K562 (cell line): ENCODE results near the gene BCL7C. TPM values are rescaled to one million over a fixed set of nuclear protein-coding genes. Genes with fewer than 3 reads are reported as not detected.
A peak's percentile ranks its signal among the peaks of the same experiment; 100 is the strongest.

ENCODE experiments used
- BCL6 ChIP-seq: fragments of 250-450 bp; sonication (Bioruptor Pico); IDR thresholded peaks from 2 replicates; pipeline ENCODE4 v1.4.0; 2020
- BHLHE40 ChIP-seq: IDR thresholded peaks from 2 replicates; pipeline ENCODE4 v1.6.1; 2011; ENCODE audit warnings: low read length, improper control_type of control experiment
- BRF1 ChIP-seq: IDR thresholded peaks from 3 replicates; pipeline ENCODE4 v1.6.1; 2011; ENCODE audit warnings: borderline replicate concordance, mild to moderate bottlenecking; ENCODE audit not compliant: insufficient read length; ENCODE audit errors: extremely low read depth
- E2F6 ChIP-seq, 2 experiments: IDR thresholded peaks; 2 replicates each; pipeline ENCODE4 v1.6.1; 2011; ENCODE audit warnings: borderline replicate concordance in 1 of 2, control low read depth in 1 of 2, low read depth in 1 of 2, low read length in 1 of 2, mild to moderate bottlenecking in 1 of 2, mixed read lengths in 1 of 2, moderate library complexity in 1 of 2; ENCODE audit not compliant: insufficient read depth in 1 of 2, insufficient read length in 1 of 2, poor library complexity in 1 of 2, severe bottlenecking in 1 of 2; ENCODE audit errors: extremely low read depth in 1 of 2
- FOSL1 ChIP-seq: fragments of 200-800 bp; sonication (Bioruptor generic); conservative IDR thresholded peaks from 2 replicates; pipeline ENCODE4 v1.6.1; 2016; ENCODE audit warnings: missing genetic modification characterization, missing compliant biosample characterization
- FOXA3 ChIP-seq, 2 experiments: fragments of 450-650 bp in 1 of 2; sonication (generic) in 1 of 2; formaldehyde crosslinking; IDR thresholded peaks in 1 of 2; conservative IDR thresholded peaks in 1 of 2; 2 replicates each; pipeline versions ENCODE4 v1.4.0 to v1.8.0; 2020 to 2022; ENCODE audit warnings: mild to moderate bottlenecking in 2 of 2, missing genetic modification reagents in 1 of 2
- FUS ChIP-seq: fragments of 200-400 bp; formaldehyde crosslinking; optimal IDR thresholded peaks from 2 replicates; pipeline ENCODE3; 2017; ENCODE audit warnings: low read depth, low read length
- GABPB2 ChIP-seq: fragments of 250-450 bp; sonication (Bioruptor Pico); conservative IDR thresholded peaks from 2 replicates; pipeline ENCODE4 v1.5.1; 2021; ENCODE audit warnings: mild to moderate bottlenecking
- GTF2A2 ChIP-seq: IDR thresholded peaks from 2 replicates; pipeline ENCODE4 v1.6.1; 2016; ENCODE audit warnings: mild to moderate bottlenecking, missing genetic modification characterization, missing compliant biosample characterization
- GTF2B ChIP-seq: IDR thresholded peaks from 2 replicates; pipeline ENCODE4 v1.6.1; 2011; ENCODE audit not compliant: insufficient read length; ENCODE audit errors: extremely low read depth
- HNRNPUL1 ChIP-seq: fragments of 200-400 bp; formaldehyde crosslinking; IDR thresholded peaks from 2 replicates; pipeline ENCODE4 v1.6.1; 2017; ENCODE audit warnings: low read length
- MEF2A ChIP-seq: IDR thresholded peaks from 2 replicates; pipeline ENCODE4 v1.6.1; 2011; ENCODE audit warnings: low read depth, mild to moderate bottlenecking, low read length, moderate library complexity; ENCODE audit not compliant: control insufficient read depth
- MEF2D ChIP-seq: conservative IDR thresholded peaks from 2 replicates; pipeline ENCODE4 v1.6.1; 2016; ENCODE audit warnings: low read depth, missing genetic modification characterization, missing compliant biosample characterization
- MIER1 ChIP-seq: fragments of 450-650 bp; IDR thresholded peaks from 2 replicates; pipeline ENCODE4 v1.6.1; 2016; ENCODE audit warnings: antibody characterized with exemption, mild to moderate bottlenecking, low read depth
- PKNOX1 ChIP-seq: fragments of 450-650 bp; IDR thresholded peaks from 2 replicates; pipeline ENCODE4 v1.6.1; 2016
- SMARCC2 ChIP-seq: fragments of 450-650 bp; IDR thresholded peaks from 2 replicates; pipeline ENCODE4 v1.6.1; 2017; ENCODE audit warnings: antibody characterized with exemption, moderate library complexity, mild to moderate bottlenecking, low read depth
- SNRNP70 ChIP-seq: fragments of 200-400 bp; formaldehyde crosslinking; optimal IDR thresholded peaks from 2 replicates; pipeline ENCODE3; 2017; ENCODE audit warnings: low read depth, low read length
- TAF1 ChIP-seq: IDR thresholded peaks from 2 replicates; pipeline ENCODE4 v1.6.1; 2011; ENCODE audit warnings: mild to moderate bottlenecking, low read length, moderate library complexity; ENCODE audit not compliant: insufficient read depth, control insufficient read depth, severe bottlenecking; ENCODE audit errors: extremely low read depth
- TRIM24 ChIP-seq, 2 experiments: fragments of 450-650 bp; IDR thresholded peaks; 2 replicates each; pipeline ENCODE4 v1.6.1; 2016
- ZBTB9 ChIP-seq: fragments of 450-650 bp; formaldehyde crosslinking; IDR thresholded peaks from 2 replicates; pipeline ENCODE4 v1.4.0; 2020; ENCODE audit warnings: mild to moderate bottlenecking, moderate library complexity
- ZKSCAN8 ChIP-seq: fragments of 200-800 bp; sonication (Bioruptor generic); IDR thresholded peaks from 2 replicates; pipeline ENCODE4 v1.6.1; 2016; ENCODE audit warnings: missing genetic modification characterization, missing compliant biosample characterization
- ZNF444 ChIP-seq: fragments of 250-450 bp; sonication (Bioruptor Pico); IDR thresholded peaks from 2 replicates; pipeline ENCODE4 v1.4.0; 2020; ENCODE audit warnings: mild to moderate bottlenecking, moderate library complexity
- ZNF707 ChIP-seq: fragments of 250-450 bp; sonication (Bioruptor Pico); conservative IDR thresholded peaks from 2 replicates; pipeline ENCODE4 v1.8.0; 2022; ENCODE audit warnings: inconsistent platforms, mild to moderate bottlenecking, moderate library complexity
- ZNF717 ChIP-seq: fragments of 250-450 bp; sonication (Bioruptor Pico); IDR thresholded peaks from 2 replicates; pipeline ENCODE4 v1.5.0; 2021
- ZSCAN29 ChIP-seq: fragments of 450-650 bp; IDR thresholded peaks from 2 replicates; pipeline ENCODE4 v1.6.1; 2017
- polyA plus RNA-seq, 8 experiments: library from polyadenylated mRNA; depleted of rRNA in 4 of 8; stranded (reverse) in 5 of 8; unstranded in 3 of 8; fragments of >200 nt; fragmentation: Nextera tagmentation in 2 of 8; fragmentation: Illumina TruSeq in 1 of 8; extraction: Ambion mirVana in 2 of 8; extraction: Trizol in 1 of 8; gene quantifications; 2 replicates each; pipeline versions ENCODE4 v1.2.1 to v1.2.3, GENCODE V29; 2011 to 2014; ENCODE audit warnings: inconsistent platforms in 1 of 8, missing spikeins in 1 of 8
- total RNA-seq, 7 experiments: library from RNA; depleted of rRNA in 6 of 7; stranded (reverse); fragments of >200 nt in 6 of 7; fragmentation: Illumina TruSeq in 2 of 7; extraction: Trizol in 2 of 7; gene quantifications; 2 replicates each; pipeline versions ENCODE4 v1.2.1 to v1.2.3, GENCODE V29; 2011 to 2021; ENCODE audit warnings: low replicate concordance in 1 of 7

Gene BCL7C
- total and polyA plus RNA-seq, 9 of the 15 experiments (the other 6 are each of a cell fraction or from before 2014, with no cell fraction given): 1.7 to 85.8 (median 19.6) TPM

GRCh38 chr16:30874821-30875717 is 18.8 kb downstream of the BCL7C start (continued):
- TF ChIP-seq SMARCC2: peak; percentile 17; the same call in 1 of the 2 replicates
- TF ChIP-seq MEF2D: no peak
- 0 out of 4 replicates have a peak, but pooled peaks of 1 of the 2 experiments have one; percentile 12 for TF ChIP-seq FOXA3 (CRISPR knock-in tag; conservative IDR thresholded peaks at IDR 0.05 in 1 of 2, IDR thresholded peaks at IDR 0.05 in 1 of 2)
- TF ChIP-seq GTF2B: no peak
- TF ChIP-seq ZNF717 (CRISPR knock-in tag): no peak
- TF ChIP-seq ZNF444: no peak
- TF ChIP-seq BHLHE40: peak; percentile 66
- peak; percentile 96 to 98 for TF ChIP-seq E2F6 (IDR thresholded peaks at IDR 0.05; ENCODE audit: borderline replicate concordance in 1 of 2, extremely low read depth in 1 of 2, insufficient read depth in 1 of 2, insufficient read length in 1 of 2, low read depth in 1 of 2, low read length in 1 of 2, poor library complexity in 1 of 2, severe bottlenecking in 1 of 2)
- no peak for TF ChIP-seq ZKSCAN8 (CRISPR knock-in tag)
- no peak for TF ChIP-seq HNRNPUL1
- TF ChIP-seq ZSCAN29: no peak
- TF ChIP-seq SNRNP70: no peak
- TF ChIP-seq BRF1: no peak
- TF ChIP-seq FOSL1 (tag): peak; percentile 9; the same call in 1 of the 2 replicates
- TF ChIP-seq TRIM24 (IDR thresholded peaks at IDR 0.05): no peak
- TF ChIP-seq MEF2A: no peak
- TF ChIP-seq GABPB2: no peak
- TF ChIP-seq PKNOX1: no peak
- TF ChIP-seq BCL6 (CRISPR knock-in tag): no peak
- peak; percentile 94 for TF ChIP-seq TAF1
- TF ChIP-seq ZBTB9: peak; percentile 91
- peak; percentile 51 for TF ChIP-seq FUS
- TF ChIP-seq GTF2A2 (tag): no peak
- TF ChIP-seq ZNF707: no peak
- no peak for TF ChIP-seq MIER1
